GM19468 (cell line): Measurements from ENCODE around the gene RANBP17.
"Not testable (repeated sequence)": the region's sequence is repeated elsewhere in the genome, so short reads cannot be mapped to it uniquely, and the experiment has no call there.

Experiments used
- ATAC-seq: cut with Tn5 transposase; IDR thresholded peaks from one replicate; pipeline ENCODE4 v1.9.1; 2021; ENCODE audit warnings: mild to moderate bottlenecking, moderate library complexity, moderate number of reproducible peaks; ENCODE audit not compliant: unreplicated experiment; ENCODE audit errors: extremely low read depth

RANBP17 gene

GRCh38 chr5:170861917-170862766 is at the start of gene RANBP17:
RANBP17 (plus strand) TSS chr5:170862018.
- ATAC-seq: no peak

DNA sequence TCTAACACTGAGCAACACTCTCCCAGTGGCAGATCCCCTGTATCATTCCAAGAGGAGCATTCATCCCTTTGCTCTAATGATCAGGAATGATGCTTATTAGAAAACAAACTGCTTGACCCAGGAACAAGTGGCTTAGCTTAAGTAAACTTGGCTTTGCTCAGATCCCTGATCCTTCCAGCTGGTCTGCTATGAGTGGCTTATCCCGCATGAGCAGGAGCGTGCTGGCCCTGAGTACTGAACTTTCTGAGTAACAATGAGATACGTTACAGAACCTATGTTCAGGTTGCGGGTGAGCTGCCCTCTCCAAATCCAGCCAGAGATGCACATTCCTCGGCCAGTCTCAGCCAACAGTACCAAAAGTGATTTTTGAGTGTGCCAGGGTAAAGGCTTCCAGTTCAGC is 48.6 kb upstream of the RANBP17 start:
- no peak for ATAC-seq

GRCh38 chr5:170817195-170817594 is 44.6 kb upstream of the RANBP17 start:
- ATAC-seq: no peak

- ATAC-seq: no peak
These were observed 43.6 kb upstream of the RANBP17 start for GRCh38 chr5:170818232-170818631.

DNA sequence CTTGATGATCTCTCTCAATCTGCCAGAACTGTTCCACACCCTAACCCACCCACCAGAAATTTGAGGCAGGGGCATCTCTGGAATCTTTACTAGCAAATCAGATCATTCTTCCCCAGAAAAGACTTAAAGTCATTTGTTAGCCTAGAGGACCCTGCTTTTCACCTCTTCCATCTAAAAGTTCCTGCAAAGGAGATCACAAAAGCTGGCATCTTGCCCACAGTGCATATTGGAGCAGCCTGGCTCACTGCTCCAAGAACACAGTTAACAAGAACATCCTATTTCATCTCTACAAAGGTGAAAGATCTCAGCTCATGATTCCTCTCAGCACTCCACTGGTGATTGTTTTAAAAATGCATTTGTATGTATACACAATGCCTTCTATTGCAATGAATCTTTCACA is 42.0 kb upstream of the RANBP17 start:
- no peak for ATAC-seq

DNA sequence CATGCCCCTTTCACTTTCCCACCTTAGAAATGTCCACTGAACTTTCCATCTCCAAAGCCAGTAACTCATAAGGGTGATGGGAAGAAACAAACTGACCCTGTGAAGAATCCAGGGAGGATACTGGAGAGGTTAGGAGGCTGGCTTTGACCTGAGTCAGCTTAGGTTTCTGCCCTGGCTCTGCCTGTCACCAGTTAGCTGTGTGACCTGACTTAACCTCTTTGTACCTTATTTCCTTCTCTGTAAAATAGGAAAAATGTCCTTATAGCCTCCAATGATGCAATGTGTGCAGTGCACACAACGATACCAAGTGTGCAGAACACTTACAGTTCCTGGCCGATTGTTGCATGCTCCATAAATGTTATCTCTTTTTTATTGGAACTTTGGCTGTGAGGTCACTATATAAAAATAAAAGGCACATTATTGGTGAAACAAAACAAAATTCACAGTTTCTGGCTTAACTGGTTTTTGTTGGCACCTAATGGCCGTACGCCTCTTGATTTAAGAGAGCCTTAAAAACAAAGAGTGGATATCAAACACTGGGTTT is 40.5 kb upstream of the RANBP17 start:
- ATAC-seq: no peak

DNA sequence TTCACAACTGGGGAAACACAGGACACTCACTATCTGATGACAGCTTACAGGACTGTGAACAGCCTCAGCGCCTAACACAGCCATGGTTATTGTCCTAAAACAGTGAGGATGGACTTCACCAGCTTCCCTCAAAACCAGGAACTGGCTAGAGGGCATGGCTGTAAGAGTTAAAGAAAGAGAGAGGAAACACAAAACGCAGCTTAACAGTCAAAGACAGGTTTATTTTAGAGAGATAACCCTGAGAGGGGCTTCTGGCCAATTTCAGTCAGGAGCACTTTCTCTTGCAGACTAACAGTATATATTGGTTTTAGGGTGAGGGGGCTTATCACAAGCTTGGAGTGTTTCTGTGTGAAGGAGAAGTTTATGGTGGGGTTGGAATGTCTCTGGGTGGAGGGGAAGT is 35.7 kb upstream of the RANBP17 start:
- no peak for ATAC-seq

DNA sequence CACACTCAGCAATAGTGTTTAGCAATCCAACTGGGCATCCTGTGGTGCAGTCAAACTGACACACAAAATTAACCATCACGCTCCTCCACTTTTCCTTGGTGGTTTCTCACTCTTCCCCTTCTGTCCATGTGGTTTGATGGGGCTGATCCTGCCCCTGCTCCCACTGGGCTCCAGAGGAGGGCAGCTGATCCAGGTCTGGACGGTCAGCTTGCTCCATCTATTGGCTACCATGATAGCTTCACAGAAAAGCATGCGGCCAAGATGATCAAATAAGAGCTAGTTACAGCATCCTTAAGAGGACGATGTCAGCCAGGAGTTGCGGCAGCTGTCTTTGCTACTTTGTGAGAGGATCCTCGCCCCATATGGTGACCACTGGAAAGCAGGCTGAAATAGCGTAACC is 29.6 kb upstream of the RANBP17 start:
- ATAC-seq: no peak

GRCh38 chr5:170833981-170834380 is 27.8 kb upstream of the RANBP17 start:
- ATAC-seq: not testable (repeated sequence)

- no peak for ATAC-seq
These were observed 25.6 kb upstream of the RANBP17 start for GRCh38 chr5:170836226-170836625.

DNA sequence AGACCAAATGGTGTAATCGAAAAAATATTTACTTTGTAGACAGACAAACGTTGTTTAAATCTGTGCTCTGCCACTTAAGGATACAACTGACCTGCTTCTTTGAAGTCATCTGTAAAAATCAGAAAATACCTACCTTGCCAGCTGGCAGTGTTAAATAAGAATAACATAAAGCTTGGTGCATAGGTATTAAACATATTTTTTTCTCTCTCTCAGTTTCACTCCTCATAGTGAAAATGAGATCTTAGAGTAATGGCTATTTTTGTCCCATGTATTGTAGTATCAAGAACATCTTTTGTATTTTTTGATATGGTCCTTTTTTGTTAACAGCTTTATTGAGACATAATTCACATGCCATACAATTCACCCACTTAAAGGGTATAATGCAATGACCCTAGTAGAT is 17.9 kb upstream of the RANBP17 start:
- peak; percentile 52 for ATAC-seq

DNA sequence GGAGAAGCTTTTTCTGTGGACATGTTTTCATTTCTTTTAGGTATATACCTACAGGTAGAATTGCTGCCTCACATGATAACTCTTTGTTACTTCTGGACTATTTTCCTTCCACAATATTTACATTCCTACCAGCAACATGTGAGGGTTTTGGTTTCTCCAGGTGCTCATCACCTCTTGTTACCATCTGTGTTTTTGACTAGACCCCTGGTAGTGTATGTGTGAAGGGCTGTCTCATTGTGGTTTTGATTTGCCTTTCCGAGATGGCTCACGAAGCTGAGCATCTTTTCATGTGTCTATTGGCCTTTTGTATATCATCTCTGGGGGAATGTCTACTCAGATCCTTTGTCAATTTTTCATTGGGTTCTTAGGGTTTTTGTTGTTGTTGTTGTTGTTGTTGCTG is 17.2 kb upstream of the RANBP17 start:
- no peak for ATAC-seq

GRCh38 chr5:170846416-170846815 is 15.4 kb upstream of the RANBP17 start:
- no peak for ATAC-seq

DNA sequence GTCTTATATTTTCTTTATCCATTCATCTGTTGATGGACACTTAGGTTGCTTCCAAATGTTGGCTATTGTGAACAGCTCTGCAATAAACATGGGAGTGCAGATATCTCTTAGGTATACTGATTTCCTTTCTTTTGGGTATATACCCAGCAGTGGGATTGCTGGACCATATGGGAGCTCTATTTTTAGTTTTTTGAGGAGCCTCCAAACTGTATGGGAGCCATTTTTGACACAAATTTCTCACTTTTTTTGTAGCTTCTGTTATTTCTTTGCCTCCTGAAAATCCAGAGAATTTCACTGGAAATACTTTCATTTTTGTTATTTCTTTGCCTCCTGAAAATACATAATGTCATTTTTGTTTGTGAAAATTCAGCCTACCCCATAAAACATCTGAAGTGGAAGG is 15.0 kb upstream of the RANBP17 start:
- no peak for ATAC-seq

- ATAC-seq: no peak
These were observed 13.8 kb upstream of the RANBP17 start for GRCh38 chr5:170848033-170848432.

- ATAC-seq: no peak
These were observed 12.4 kb upstream of the RANBP17 start for GRCh38 chr5:170849374-170849773.

- ATAC-seq: no peak
These were observed 7.3 kb upstream of the RANBP17 start for GRCh38 chr5:170854566-170854965.

DNA sequence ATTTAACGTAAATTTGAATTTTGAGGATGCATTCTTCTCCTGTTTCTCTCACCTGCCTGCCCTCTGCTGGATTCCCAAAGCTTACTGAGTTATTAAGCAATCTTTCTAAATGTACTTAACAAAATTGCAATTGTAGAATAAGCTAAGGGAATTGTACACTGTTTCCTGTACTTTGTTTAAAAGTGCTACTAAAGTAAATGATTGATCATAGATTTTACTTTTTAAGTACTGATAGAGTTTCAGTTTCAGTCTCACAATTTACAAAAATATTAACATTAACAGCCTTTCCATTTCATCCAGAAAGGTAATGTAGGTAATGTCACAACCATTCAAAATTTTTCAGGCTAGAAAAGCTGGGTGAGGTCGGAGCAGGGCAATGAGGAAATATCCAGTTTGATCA is 4.8 kb upstream of the RANBP17 start:
- ATAC-seq: no peak

GRCh38 chr5:170860415-170860814 is 1.4 kb upstream of the RANBP17 start:
- ATAC-seq: no peak

GRCh38 chr5:170860818-170861666 is 776 bp upstream of the RANBP17 start:
- ATAC-seq: no peak

- no peak for ATAC-seq
These were observed 226 bp upstream of the RANBP17 start for GRCh38 chr5:170861667-170861916.
